Measurements from ENCODE around the gene DCHS2. TPM values are rescaled to one million over a fixed set of nuclear protein-coding genes. Genes with fewer than 3 reads are reported as not detected.

DCHS2 gene
- total and polyA plus RNA-seq, 8 donors = 0.12 to 3.5 (median 1.5) TPM

DNA sequence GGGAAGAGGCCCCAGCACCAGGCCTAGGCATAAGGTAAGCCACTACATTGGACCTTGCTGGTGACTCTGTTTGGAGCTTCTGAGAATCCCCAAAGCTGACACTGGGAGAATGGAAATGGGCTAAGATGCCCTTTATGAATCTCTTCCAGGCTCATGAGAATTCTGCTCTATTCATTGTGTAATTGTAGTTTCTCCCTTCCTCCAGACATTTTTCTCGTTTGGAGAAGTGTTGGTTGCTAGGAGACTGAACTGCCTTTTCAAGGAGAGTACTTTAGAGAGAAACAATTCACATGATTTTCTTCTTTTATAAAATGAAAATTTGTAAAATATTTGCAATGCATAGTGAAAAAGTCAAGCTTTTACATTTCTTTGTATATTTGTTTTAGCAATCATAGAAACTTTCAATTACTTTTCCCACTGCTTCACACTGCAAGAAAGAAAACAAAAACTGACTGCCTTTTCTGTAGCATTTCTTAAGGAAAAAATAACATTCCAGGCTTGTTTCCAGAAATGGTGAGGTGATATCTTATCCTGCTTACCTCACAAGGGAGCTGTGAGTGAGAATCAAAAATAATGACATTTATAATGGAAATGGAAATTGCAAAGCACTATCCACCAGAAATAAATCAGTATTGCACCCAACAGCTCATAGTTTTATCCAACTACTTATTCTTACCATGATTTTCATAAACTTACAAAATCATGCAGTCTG lies 24.9 kb upstream of the DCHS2 start:
- ATAC-seq = peak; percentile 41
- no peaks in the 10 kb centered on the region for H3K9me3 ChIP-seq
- H3K27ac ChIP-seq = no peak overlapping the region
- DNase-seq = peak in 1 of 4 donors; percentile 26
- H3K36me3 ChIP-seq = no peaks in the 10 kb centered on the region
- TF ChIP-seq, protein P1, sequence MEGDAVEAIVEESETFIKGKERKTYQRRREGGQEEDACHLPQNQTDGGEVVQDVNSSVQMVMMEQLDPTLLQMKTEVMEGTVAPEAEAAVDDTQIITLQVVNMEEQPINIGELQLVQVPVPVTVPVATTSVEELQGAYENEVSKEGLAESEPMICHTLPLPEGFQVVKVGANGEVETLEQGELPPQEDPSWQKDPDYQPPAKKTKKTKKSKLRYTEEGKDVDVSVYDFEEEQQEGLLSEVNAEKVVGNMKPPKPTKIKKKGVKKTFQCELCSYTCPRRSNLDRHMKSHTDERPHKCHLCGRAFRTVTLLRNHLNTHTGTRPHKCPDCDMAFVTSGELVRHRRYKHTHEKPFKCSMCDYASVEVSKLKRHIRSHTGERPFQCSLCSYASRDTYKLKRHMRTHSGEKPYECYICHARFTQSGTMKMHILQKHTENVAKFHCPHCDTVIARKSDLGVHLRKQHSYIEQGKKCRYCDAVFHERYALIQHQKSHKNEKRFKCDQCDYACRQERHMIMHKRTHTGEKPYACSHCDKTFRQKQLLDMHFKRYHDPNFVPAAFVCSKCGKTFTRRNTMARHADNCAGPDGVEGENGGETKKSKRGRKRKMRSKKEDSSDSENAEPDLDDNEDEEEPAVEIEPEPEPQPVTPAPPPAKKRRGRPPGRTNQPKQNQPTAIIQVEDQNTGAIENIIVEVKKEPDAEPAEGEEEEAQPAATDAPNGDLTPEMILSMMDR (IDR thresholded peaks at IDR 0.05) = no peak
- H3K4me1 ChIP-seq = no peaks in the 10 kb centered on the region
- H3K4me3 ChIP-seq = no peak overlapping the region
- peaks cover 0 to 17% of the 10 kb centered on the region in 2 donors for H3K27me3 ChIP-seq
- intact Hi-C loops (cut with DNase I) = no loop called here

GRCh38 chr4:154511981-154512380 lies 20.4 kb upstream of the DCHS2 start:
- Histone ChIP-seq H3K9me3 (no peaks in the 10 kb centered on the region), H3K27ac (no peak overlapping the region), H3K4me1 (no peaks in the 10 kb centered on the region), H3K4me3 (no peak overlapping the region), H3K36me3 (no peaks in the 10 kb centered on the region), H3K27me3 (peaks cover 0 to under 1% of the 10 kb centered on the region in 2 donors)
- intact Hi-C loops (cut with DNase I) = no loop called here
- TF ChIP-seq, protein P1 (IDR thresholded peaks at IDR 0.05) = no peak
- ATAC-seq (no peak), DNase-seq (no peak)

GRCh38 chr4:154511548-154511947 lies 19.9 kb upstream of the DCHS2 start:
- Histone ChIP-seq H3K4me1 (no peaks in the 10 kb centered on the region), H3K9me3 (no peaks in the 10 kb centered on the region), H3K4me3 (no peak overlapping the region), H3K27me3 (no peaks in the 10 kb centered on the region), H3K36me3 (no peaks in the 10 kb centered on the region), H3K27ac (no peak overlapping the region)
- DNase-seq = no peak
- intact Hi-C loops (cut with DNase I) = no loop called here
- TF ChIP-seq, protein P1 (IDR thresholded peaks at IDR 0.05) = no peak
- ATAC-seq = no peak

DNA sequence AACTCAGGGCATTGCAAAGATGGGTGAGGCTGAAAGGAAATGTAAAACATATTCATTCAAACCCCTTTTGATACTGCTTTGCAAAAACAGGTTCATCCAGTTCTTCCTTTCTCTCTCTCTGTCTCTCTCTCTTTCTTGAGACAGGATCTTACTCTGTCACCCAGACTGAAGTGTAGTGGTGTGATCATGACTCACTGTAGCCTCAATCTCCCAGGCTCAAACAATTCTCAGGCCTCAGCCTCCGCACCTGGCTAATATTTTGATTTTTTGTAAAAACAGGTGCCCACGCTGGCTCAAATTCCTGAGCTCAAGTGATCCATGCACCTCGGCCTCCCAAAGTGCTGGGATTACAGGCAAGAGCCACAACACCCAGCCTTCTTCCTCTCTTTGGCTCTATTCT lies 15.6 kb upstream of the DCHS2 start:
- TF ChIP-seq, protein P1 (IDR thresholded peaks at IDR 0.05) = no peak
- Histone ChIP-seq H3K4me1 (no peaks in the 10 kb centered on the region), H3K27ac (no peak overlapping the region), H3K9me3 (no peaks in the 10 kb centered on the region), H3K36me3 (no peaks in the 10 kb centered on the region), H3K27me3 (peaks cover 0 to 16% of the 10 kb centered on the region in 2 donors), H3K4me3 (no peak overlapping the region)
- ATAC-seq (peak; percentile 70), DNase-seq (no peak)
- intact Hi-C loops (cut with DNase I) = no loop called here

- H3K4me1 ChIP-seq = no peaks in the 10 kb centered on the region
- no peaks in the 10 kb centered on the region for H3K9me3 ChIP-seq
- H3K4me3 ChIP-seq = no peak overlapping the region
- ATAC-seq (peak; percentile 80), DNase-seq (peak in 2 of 4 donors; percentile 54 to 75)
- intact Hi-C loops (cut with DNase I) = no loop called here
- no peak overlapping the region for H3K27ac ChIP-seq
- TF ChIP-seq, protein P1 (IDR thresholded peaks at IDR 0.05) = peak in 1 of 2 donors; percentile 29
- no peaks in the 10 kb centered on the region for H3K36me3 ChIP-seq
- H3K27me3 ChIP-seq = peaks cover 0 to 20% of the 10 kb centered on the region in 2 donors
These were observed 14.7 kb upstream of the DCHS2 start for GRCh38 chr4:154506253-154506652.

All from left lung (tissue), 10 donors.